K562 (cell line): ENCODE data around the gene ETHE1. TPM values are rescaled to one million over a fixed set of nuclear protein-coding genes. Genes with fewer than 3 reads are reported as not detected.

Source experiments
- ATAC-seq: fragments of 200-7000 bp; cut with Tn5 transposase; 3 replicates; pipeline ENCODE4 v1.9.1; 2020; ENCODE audit warnings: moderate library complexity
- BruUV-seq: library from RNA; stranded (reverse); fragments of 400-500 nt; replicated peaks from 2 replicates; lab custom pipeline; 2021; lab: Mats Ljungman, UMichigan
- CTCF ChIA-PET: fragments of 300-600 bp; formaldehyde crosslinking; extraction: SDS; loops from one replicate; lab custom pipeline; 2021; ENCODE audit warnings: low intra/inter-chr PET ratio; lab: Yijun Ruan, JAX
- POLR2A ChIA-PET: fragments of 300-600, 350-650 bp; sonication (Branson Sonifier 250); formaldehyde crosslinking; extraction: SDS; loops from one replicate; lab custom pipeline; 2021; ENCODE audit warnings: antibody characterized with exemption, inconsistent platforms; lab: Yijun Ruan, JAX
- DNase-seq, 4 experiments: peaks; one replicate each; pipeline versions ENCODE4 v3.0.0 to v3.0.0-alpha.2; 2011 to 2018; ENCODE audit warnings: low spot score in 3 of 4, mixed read lengths in 3 of 4; ENCODE audit errors: extremely low read depth in 1 of 4
- FAIRE-seq: peaks from 2 replicates; lab custom pipeline; 2011; peaks lifted over from hg19 to GRCh38; lab: Jason Lieb, UNC
- H2AFZ ChIP-seq: 2 replicates; pipeline ENCODE4 v1.6.0; 2011; ENCODE audit warnings: low read depth, low read length, control low read depth, inconsistent platforms
- H3K27ac ChIP-seq: fragments of 200-600 bp; 3 replicates; pipeline ENCODE4 v1.8.0; 2011; ENCODE audit warnings: low read depth, mild to moderate bottlenecking, control low read depth, inconsistent platforms, low read length, moderate library complexity, mixed read lengths; ENCODE audit errors: extremely low read depth
- H3K27me3 ChIP-seq, 2 experiments: fragments of 300-600 bp in 1 of 2; 2 replicates in 1 of 2; 3 replicates in 1 of 2; pipeline versions ENCODE4 v1.6.0 to v1.8.0; 2011; ENCODE audit warnings: inconsistent platforms in 2 of 2, low read length in 2 of 2, mild to moderate bottlenecking in 1 of 2, mixed read lengths in 1 of 2, moderate library complexity in 1 of 2; ENCODE audit not compliant: control insufficient read depth in 2 of 2, insufficient read depth in 2 of 2
- H3K36me3 ChIP-seq: fragments of 300-600 bp; 3 replicates; pipeline ENCODE4 v1.8.0; 2011; ENCODE audit warnings: mild to moderate bottlenecking, low read length, inconsistent platforms; ENCODE audit not compliant: control insufficient read depth, insufficient read depth
- H3K4me1 ChIP-seq, 2 experiments: fragments of 200-600 bp in 1 of 2; replicated peaks in 1 of 2; 2 replicates in 1 of 2; 3 replicates in 1 of 2; pipeline versions ENCODE4 v1.5.1 to v1.8.0; 2011; ENCODE audit warnings: inconsistent platforms in 2 of 2, low read length in 2 of 2, mild to moderate bottlenecking in 1 of 2, mixed read lengths in 1 of 2, moderate library complexity in 1 of 2; ENCODE audit not compliant: control insufficient read depth in 2 of 2, insufficient read depth in 2 of 2
- H3K4me2 ChIP-seq: 2 replicates; pipeline ENCODE4 v1.6.1; 2011; ENCODE audit warnings: low read length, control low read depth, inconsistent platforms, mixed read lengths; ENCODE audit not compliant: insufficient read depth
- H3K4me3 ChIP-seq: fragments of 200-600 bp; sonication (generic), shearing (Covaris generic); 2 replicates; pipeline ENCODE4 v1.5.1; 2016; ENCODE audit warnings: control low read depth, inconsistent platforms
- H3K79me2 ChIP-seq: fragments of 200-600 bp; 3 replicates; pipeline ENCODE4 v1.8.0; 2011; ENCODE audit warnings: low read length, inconsistent platforms; ENCODE audit not compliant: control insufficient read depth, insufficient read depth
- H3K9ac ChIP-seq, 2 experiments: 2 replicates each; pipeline versions ENCODE4 v1.6.0 to v1.6.1; 2011; ENCODE audit warnings: low read depth in 2 of 2, low read length in 2 of 2, control low read depth in 1 of 2, inconsistent platforms in 1 of 2, mild to moderate bottlenecking in 1 of 2, mixed read lengths in 1 of 2; ENCODE audit not compliant: insufficient read depth in 1 of 2
- H3K9me1 ChIP-seq: one replicate; pipeline ENCODE4 v1.6.0; 2011; ENCODE audit warnings: inconsistent platforms, mild to moderate bottlenecking, low read length, moderate library complexity; ENCODE audit not compliant: control insufficient read depth, insufficient read depth
- H3K9me3 ChIP-seq: replicated peaks from 2 replicates; pipeline ENCODE4 v1.5.1; 2011; ENCODE audit warnings: low read depth, low read length, inconsistent platforms; ENCODE audit not compliant: control insufficient read depth, insufficient read depth
- H4K20me1 ChIP-seq: replicated peaks from 2 replicates; pipeline ENCODE4 v1.6.1; 2011; ENCODE audit warnings: low read length, inconsistent platforms, mixed read lengths; ENCODE audit not compliant: control insufficient read depth, insufficient read depth
- ADNP ChIP-seq: fragments of 200-800 bp; sonication (Bioruptor generic); IDR thresholded peaks from 2 replicates; pipeline ENCODE4 v1.6.1; 2016; ENCODE audit warnings: missing genetic modification characterization, missing compliant biosample characterization
- FOXP4 ChIP-seq: sonication (generic); formaldehyde crosslinking; IDR thresholded peaks from 2 replicates; pipeline ENCODE4 v1.8.0; 2022; ENCODE audit warnings: mild to moderate bottlenecking, missing genetic modification reagents, borderline replicate concordance
- GATAD2A ChIP-seq: fragments of 450-650 bp; IDR thresholded peaks from 2 replicates; pipeline ENCODE4 v1.6.1; 2017
- MEIS2 ChIP-seq: fragments of 450-650 bp; IDR thresholded peaks from 2 replicates; pipeline ENCODE4 v1.6.1; 2014; ENCODE audit warnings: mild to moderate bottlenecking; ENCODE audit not compliant: partially characterized antibody
- POLR3A ChIP-seq: IDR thresholded peaks from 2 replicates; pipeline ENCODE4 v1.6.1; 2011; ENCODE audit warnings: borderline replicate concordance, mild to moderate bottlenecking, moderate library complexity; ENCODE audit not compliant: insufficient read length, insufficient read depth; ENCODE audit errors: extremely low read depth
- RFX7 ChIP-seq: fragments of 250-450 bp; sonication (Bioruptor Pico); IDR thresholded peaks from 2 replicates; pipeline ENCODE4 v1.5.1; 2021; ENCODE audit warnings: mild to moderate bottlenecking
- ZNF280B ChIP-seq: fragments of 250-450 bp; sonication (Bioruptor Pico); IDR thresholded peaks from 2 replicates; pipeline ENCODE4 v1.5.1; 2021; ENCODE audit warnings: mild to moderate bottlenecking
- ZNF639 ChIP-seq, 2 experiments: fragments of 200-800 bp in 1 of 2; sonication (Bioruptor generic) in 1 of 2; sonication (generic) in 1 of 2; formaldehyde crosslinking in 1 of 2; IDR thresholded peaks in 1 of 2; conservative IDR thresholded peaks in 1 of 2; 2 replicates each; pipeline versions ENCODE4 v1.5.0 to v1.6.1; 2016 to 2020; ENCODE audit warnings: missing compliant biosample characterization in 1 of 2, missing genetic modification characterization in 1 of 2, missing genetic modification reagents in 1 of 2
- WGBS: fragments of 100-300 bp; shearing (Covaris generic); methylation state at CpG from one replicate; pipeline ENCODE4 v1.1.6; 2016; ENCODE audit warnings: low coverage, mixed read lengths; ENCODE audit not compliant: insufficient coverage; ENCODE audit errors: missing lambda C conversion rate; 5-methylcytosine and 5-hydroxymethylcytosine counted together
- in situ Hi-C: fragments of 300-500 bp; cut with MboI; formaldehyde crosslinking; loops from 4 replicates; pipeline ENCODE4 v1.15.0; 2018; ENCODE audit warnings: inconsistent platforms, mixed read lengths
- intact Hi-C: fragments of 100-400 bp; cut with micrococcal nuclease; formaldehyde crosslinking; loops from 2 replicates; pipeline ENCODE4 v1.14.2; 2022
- polyA plus RNA-seq, 8 experiments: library from polyadenylated mRNA; depleted of rRNA in 4 of 8; stranded (reverse) in 5 of 8; unstranded in 3 of 8; fragments of >200 nt; fragmentation: Nextera tagmentation in 2 of 8; fragmentation: Illumina TruSeq in 1 of 8; extraction: Ambion mirVana in 2 of 8; extraction: Trizol in 1 of 8; gene quantifications; 2 replicates each; pipeline versions ENCODE4 v1.2.1 to v1.2.3, GENCODE V29; 2011 to 2014; ENCODE audit warnings: inconsistent platforms in 1 of 8, missing spikeins in 1 of 8
- total RNA-seq, 7 experiments: library from RNA; depleted of rRNA in 6 of 7; stranded (reverse); fragments of >200 nt in 6 of 7; fragmentation: Illumina TruSeq in 2 of 7; extraction: Trizol in 2 of 7; gene quantifications; 2 replicates each; pipeline versions ENCODE4 v1.2.1 to v1.2.3, GENCODE V29; 2011 to 2021; ENCODE audit warnings: low replicate concordance in 1 of 7
- TF ChIP-seq, protein P1 (sequence below): fragments of 150-350 bp; conservative IDR thresholded peaks from 2 replicates; pipeline ENCODE4 v1.6.1; 2014; ENCODE audit warnings: low read length
- TF ChIP-seq, protein P2 (sequence below): sonication (generic); formaldehyde crosslinking; IDR thresholded peaks from 2 replicates; pipeline ENCODE4 v1.8.1; 2023; ENCODE audit warnings: mild to moderate bottlenecking, missing genetic modification reagents
- TF ChIP-seq, protein P3 (sequence below): fragments of 450-650 bp; conservative IDR thresholded peaks from 2 replicates; pipeline ENCODE4 v1.6.1; 2016; ENCODE audit warnings: missing genetic modification characterization, low read depth, mild to moderate bottlenecking, missing compliant biosample characterization, moderate library complexity

Gene ETHE1
- total and polyA plus RNA-seq, 9 of the 15 experiments (the other 6 are each of a cell fraction or from before 2014, with no cell fraction given): 2.9 to 21.0 (median 10.2) TPM

- Histone ChIP-seq H3K9me1 (no peaks in the 10 kb centered on the region), H3K27ac (no peak overlapping the region), H3K4me3 (no peak overlapping the region), H3K79me2 (no peaks in the 10 kb centered on the region), H2AFZ (no peak overlapping the region), H3K36me3 (peaks cover 3% of the 10 kb centered on the region; the same call in 1 of the 3 replicates), H3K27me3 (no peaks in the 10 kb centered on the region), H4K20me1 (no peaks in the 10 kb centered on the region), H3K4me2 (no peak overlapping the region), H3K4me1 (peaks cover 0 to 6% of the 10 kb centered on the region in 2 experiments; a peak in 2 of 5 replicates)
- DNase-seq: no peak
- intact Hi-C loops: no loop called here
- no TSS peak for BruUV-seq
- ATAC-seq: no peak
- ChIA-PET POLR2A (no interaction called here), CTCF (no interaction called here)
- 80% methylated on average over 7 of the region's 7 CpGs for WGBS
- in situ Hi-C loops: no loop called here
- no peak for FAIRE-seq
- TF ChIP-seq, protein P1, sequence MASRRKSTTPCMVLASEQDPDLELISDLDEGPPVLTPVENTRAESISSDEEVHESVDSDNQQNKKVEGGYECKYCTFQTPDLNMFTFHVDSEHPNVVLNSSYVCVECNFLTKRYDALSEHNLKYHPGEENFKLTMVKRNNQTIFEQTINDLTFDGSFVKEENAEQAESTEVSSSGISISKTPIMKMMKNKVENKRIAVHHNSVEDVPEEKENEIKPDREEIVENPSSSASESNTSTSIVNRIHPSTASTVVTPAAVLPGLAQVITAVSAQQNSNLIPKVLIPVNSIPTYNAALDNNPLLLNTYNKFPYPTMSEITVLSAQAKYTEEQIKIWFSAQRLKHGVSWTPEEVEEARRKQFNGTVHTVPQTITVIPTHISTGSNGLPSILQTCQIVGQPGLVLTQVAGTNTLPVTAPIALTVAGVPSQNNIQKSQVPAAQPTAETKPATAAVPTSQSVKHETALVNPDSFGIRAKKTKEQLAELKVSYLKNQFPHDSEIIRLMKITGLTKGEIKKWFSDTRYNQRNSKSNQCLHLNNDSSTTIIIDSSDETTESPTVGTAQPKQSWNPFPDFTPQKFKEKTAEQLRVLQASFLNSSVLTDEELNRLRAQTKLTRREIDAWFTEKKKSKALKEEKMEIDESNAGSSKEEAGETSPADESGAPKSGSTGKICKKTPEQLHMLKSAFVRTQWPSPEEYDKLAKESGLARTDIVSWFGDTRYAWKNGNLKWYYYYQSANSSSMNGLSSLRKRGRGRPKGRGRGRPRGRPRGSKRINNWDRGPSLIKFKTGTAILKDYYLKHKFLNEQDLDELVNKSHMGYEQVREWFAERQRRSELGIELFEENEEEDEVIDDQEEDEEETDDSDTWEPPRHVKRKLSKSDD: no peak
- TF ChIP-seq POLR3A (no peak), FOXP4 (no peak), ADNP (tag) (no peak), MEIS2 (no peak), RFX7 (no peak), GATAD2A (no peak), ZNF280B (no peak), ZNF639 (CRISPR knock-in tag; conservative IDR thresholded peaks at IDR 0.05 in 1 of 2, IDR thresholded peaks at IDR 0.05 in 1 of 2) (no peak)
- TF ChIP-seq, protein P2, sequence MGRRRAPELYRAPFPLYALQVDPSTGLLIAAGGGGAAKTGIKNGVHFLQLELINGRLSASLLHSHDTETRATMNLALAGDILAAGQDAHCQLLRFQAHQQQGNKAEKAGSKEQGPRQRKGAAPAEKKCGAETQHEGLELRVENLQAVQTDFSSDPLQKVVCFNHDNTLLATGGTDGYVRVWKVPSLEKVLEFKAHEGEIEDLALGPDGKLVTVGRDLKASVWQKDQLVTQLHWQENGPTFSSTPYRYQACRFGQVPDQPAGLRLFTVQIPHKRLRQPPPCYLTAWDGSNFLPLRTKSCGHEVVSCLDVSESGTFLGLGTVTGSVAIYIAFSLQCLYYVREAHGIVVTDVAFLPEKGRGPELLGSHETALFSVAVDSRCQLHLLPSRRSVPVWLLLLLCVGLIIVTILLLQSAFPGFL: no peak
- TF ChIP-seq, protein P3, sequence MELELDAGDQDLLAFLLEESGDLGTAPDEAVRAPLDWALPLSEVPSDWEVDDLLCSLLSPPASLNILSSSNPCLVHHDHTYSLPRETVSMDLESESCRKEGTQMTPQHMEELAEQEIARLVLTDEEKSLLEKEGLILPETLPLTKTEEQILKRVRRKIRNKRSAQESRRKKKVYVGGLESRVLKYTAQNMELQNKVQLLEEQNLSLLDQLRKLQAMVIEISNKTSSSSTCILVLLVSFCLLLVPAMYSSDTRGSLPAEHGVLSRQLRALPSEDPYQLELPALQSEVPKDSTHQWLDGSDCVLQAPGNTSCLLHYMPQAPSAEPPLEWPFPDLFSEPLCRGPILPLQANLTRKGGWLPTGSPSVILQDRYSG (tag): no peak
- TF ChIP-seq, all 486 proteins: peak for 0
- no peak overlapping the region for H3K9ac ChIP-seq
- no peaks in the 10 kb centered on the region for H3K9me3 ChIP-seq
Observed at GRCh38 chr19:43496960-43497359, 30.0 kb downstream of the ETHE1 start.
